ENCODE results near the gene ZDHHC6.
"Not testable (repeated sequence)": the region's sequence is repeated elsewhere in the genome, so short reads cannot be mapped to it uniquely, and the experiment has no call there.

DNA sequence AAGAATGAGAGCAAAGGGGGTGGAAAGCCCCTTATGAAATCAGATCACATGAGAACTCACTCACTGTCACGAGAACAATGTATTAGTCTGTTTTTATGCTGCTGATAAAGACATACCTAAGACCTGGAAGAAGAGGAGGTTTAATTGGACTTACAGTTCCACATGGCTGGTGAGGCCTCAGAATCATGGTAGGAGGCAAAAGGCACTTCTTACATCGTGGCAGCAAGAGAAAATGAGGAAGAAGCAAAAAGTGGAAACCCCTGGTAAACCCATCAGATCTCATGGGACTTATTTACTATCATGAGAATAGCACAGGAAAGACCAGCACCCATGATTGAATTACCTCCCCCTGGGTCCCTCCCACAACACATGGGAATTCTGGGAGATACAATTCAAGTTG, 39.9 kb downstream of the ZDHHC6 start:
- not testable (repeated sequence) for TF ChIP-seq POLR2A (IDR thresholded peaks at IDR 0.05)
- TF ChIP-seq, protein P1, sequence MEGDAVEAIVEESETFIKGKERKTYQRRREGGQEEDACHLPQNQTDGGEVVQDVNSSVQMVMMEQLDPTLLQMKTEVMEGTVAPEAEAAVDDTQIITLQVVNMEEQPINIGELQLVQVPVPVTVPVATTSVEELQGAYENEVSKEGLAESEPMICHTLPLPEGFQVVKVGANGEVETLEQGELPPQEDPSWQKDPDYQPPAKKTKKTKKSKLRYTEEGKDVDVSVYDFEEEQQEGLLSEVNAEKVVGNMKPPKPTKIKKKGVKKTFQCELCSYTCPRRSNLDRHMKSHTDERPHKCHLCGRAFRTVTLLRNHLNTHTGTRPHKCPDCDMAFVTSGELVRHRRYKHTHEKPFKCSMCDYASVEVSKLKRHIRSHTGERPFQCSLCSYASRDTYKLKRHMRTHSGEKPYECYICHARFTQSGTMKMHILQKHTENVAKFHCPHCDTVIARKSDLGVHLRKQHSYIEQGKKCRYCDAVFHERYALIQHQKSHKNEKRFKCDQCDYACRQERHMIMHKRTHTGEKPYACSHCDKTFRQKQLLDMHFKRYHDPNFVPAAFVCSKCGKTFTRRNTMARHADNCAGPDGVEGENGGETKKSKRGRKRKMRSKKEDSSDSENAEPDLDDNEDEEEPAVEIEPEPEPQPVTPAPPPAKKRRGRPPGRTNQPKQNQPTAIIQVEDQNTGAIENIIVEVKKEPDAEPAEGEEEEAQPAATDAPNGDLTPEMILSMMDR (IDR thresholded peaks at IDR 0.05): not testable (repeated sequence)

Data from testis (tissue), 2 donors.